ENCODE results near the gene MCM3AP.

MCM3AP gene

GRCh38 chr21:46255166-46255565, 30.2 kb downstream of the MCM3AP start:
- Histone ChIP-seq H3K27ac (ENCODE audit: insufficient read depth, low read length, poor library complexity, severe bottlenecking) (no peak overlapping the region), H3K9me3 (ENCODE audit: control insufficient read depth, low read length) (no peaks in the 10 kb centered on the region), H3K4me1 (ENCODE audit: control insufficient read depth, insufficient read depth, low read length, poor library complexity, severe bottlenecking) (no peaks in the 10 kb centered on the region), H3K27me3 (replicated peaks; ENCODE audit: control insufficient read depth, insufficient read depth, low read length, poor library complexity, severe bottlenecking) (no peaks in the 10 kb centered on the region), H3K36me3 (ENCODE audit: control insufficient read depth, insufficient read depth, low read length) (peaks cover 58% of the 10 kb centered on the region), H3K4me3 (ENCODE audit: insufficient read depth, low read depth, low read length, poor library complexity, severe bottlenecking) (no peak overlapping the region)
- no peak for DNase-seq

- no peaks in the 10 kb centered on the region for H3K9me3 ChIP-seq (ENCODE audit: control insufficient read depth, low read length)
- DNase-seq, result no peak
- no peak overlapping the region for H3K4me3 ChIP-seq (ENCODE audit: insufficient read depth, low read depth, low read length, poor library complexity, severe bottlenecking)
- H3K4me1 ChIP-seq (ENCODE audit: control insufficient read depth, insufficient read depth, low read length, poor library complexity, severe bottlenecking), result no peaks in the 10 kb centered on the region
- peak overlapping the region; percentile 39 for H3K27ac ChIP-seq (ENCODE audit: insufficient read depth, low read length, poor library complexity, severe bottlenecking)
- H3K36me3 ChIP-seq (ENCODE audit: control insufficient read depth, insufficient read depth, low read length), result peaks cover 56% of the 10 kb centered on the region
- H3K27me3 ChIP-seq (replicated peaks; ENCODE audit: control insufficient read depth, insufficient read depth, low read length, poor library complexity, severe bottlenecking), result no peaks in the 10 kb centered on the region
These were observed 31.0 kb downstream of the MCM3AP start for GRCh38 chr21:46254208-46254975.

GRCh38 chr21:46253610-46254124, 31.7 kb downstream of the MCM3AP start:
- Histone ChIP-seq H3K4me3 (ENCODE audit: insufficient read depth, low read depth, low read length, poor library complexity, severe bottlenecking) (no peak overlapping the region), H3K27ac (ENCODE audit: insufficient read depth, low read length, poor library complexity, severe bottlenecking) (peak overlapping the region; percentile 39), H3K27me3 (replicated peaks; ENCODE audit: control insufficient read depth, insufficient read depth, low read length, poor library complexity, severe bottlenecking) (no peaks in the 10 kb centered on the region), H3K9me3 (ENCODE audit: control insufficient read depth, low read length) (no peaks in the 10 kb centered on the region), H3K36me3 (ENCODE audit: control insufficient read depth, insufficient read depth, low read length) (peaks cover 51% of the 10 kb centered on the region), H3K4me1 (ENCODE audit: control insufficient read depth, insufficient read depth, low read length, poor library complexity, severe bottlenecking) (no peaks in the 10 kb centered on the region)
- peak; percentile 8 to 13 (median 9) for DNase-seq

GRCh38 chr21:46252840-46253239, 32.6 kb downstream of the MCM3AP start:
- no peaks in the 10 kb centered on the region for H3K9me3 ChIP-seq (ENCODE audit: control insufficient read depth, low read length)
- DNase-seq, result no peak
- H3K27ac ChIP-seq (ENCODE audit: insufficient read depth, low read length, poor library complexity, severe bottlenecking), result peak overlapping the region; percentile 39
- H3K4me3 ChIP-seq (ENCODE audit: insufficient read depth, low read depth, low read length, poor library complexity, severe bottlenecking), result no peak overlapping the region
- H3K4me1 ChIP-seq (ENCODE audit: control insufficient read depth, insufficient read depth, low read length, poor library complexity, severe bottlenecking), result no peaks in the 10 kb centered on the region
- peaks cover 48% of the 10 kb centered on the region for H3K36me3 ChIP-seq (ENCODE audit: control insufficient read depth, insufficient read depth, low read length)
- H3K27me3 ChIP-seq (replicated peaks; ENCODE audit: control insufficient read depth, insufficient read depth, low read length, poor library complexity, severe bottlenecking), result no peaks in the 10 kb centered on the region

- no peaks in the 10 kb centered on the region for H3K27me3 ChIP-seq (replicated peaks; ENCODE audit: control insufficient read depth, insufficient read depth, low read length, poor library complexity, severe bottlenecking)
- peaks cover 46% of the 10 kb centered on the region for H3K36me3 ChIP-seq (ENCODE audit: control insufficient read depth, insufficient read depth, low read length)
- H3K9me3 ChIP-seq (ENCODE audit: control insufficient read depth, low read length), result no peaks in the 10 kb centered on the region
- no peaks in the 10 kb centered on the region for H3K4me1 ChIP-seq (ENCODE audit: control insufficient read depth, insufficient read depth, low read length, poor library complexity, severe bottlenecking)
- H3K4me3 ChIP-seq (ENCODE audit: insufficient read depth, low read depth, low read length, poor library complexity, severe bottlenecking), result no peak overlapping the region
- no peak for DNase-seq
- H3K27ac ChIP-seq (ENCODE audit: insufficient read depth, low read length, poor library complexity, severe bottlenecking), result peak overlapping the region; percentile 6
These were observed 35.2 kb downstream of the MCM3AP start for GRCh38 chr21:46250146-46250725.

GRCh38 chr21:46248827-46249226, 36.6 kb downstream of the MCM3AP start:
- H3K27ac ChIP-seq (ENCODE audit: insufficient read depth, low read length, poor library complexity, severe bottlenecking), result no peak overlapping the region
- H3K4me1 ChIP-seq (ENCODE audit: control insufficient read depth, insufficient read depth, low read length, poor library complexity, severe bottlenecking), result no peaks in the 10 kb centered on the region
- no peak for DNase-seq
- H3K9me3 ChIP-seq (ENCODE audit: control insufficient read depth, low read length), result no peaks in the 10 kb centered on the region
- peaks cover 49% of the 10 kb centered on the region for H3K36me3 ChIP-seq (ENCODE audit: control insufficient read depth, insufficient read depth, low read length)
- no peaks in the 10 kb centered on the region for H3K27me3 ChIP-seq (replicated peaks; ENCODE audit: control insufficient read depth, insufficient read depth, low read length, poor library complexity, severe bottlenecking)
- no peak overlapping the region for H3K4me3 ChIP-seq (ENCODE audit: insufficient read depth, low read depth, low read length, poor library complexity, severe bottlenecking)

- H3K4me1 ChIP-seq (ENCODE audit: control insufficient read depth, insufficient read depth, low read length, poor library complexity, severe bottlenecking), result no peaks in the 10 kb centered on the region
- peaks cover 54% of the 10 kb centered on the region for H3K36me3 ChIP-seq (ENCODE audit: control insufficient read depth, insufficient read depth, low read length)
- no peak for DNase-seq
- H3K27me3 ChIP-seq (replicated peaks; ENCODE audit: control insufficient read depth, insufficient read depth, low read length, poor library complexity, severe bottlenecking), result no peaks in the 10 kb centered on the region
- no peaks in the 10 kb centered on the region for H3K9me3 ChIP-seq (ENCODE audit: control insufficient read depth, low read length)
- no peak overlapping the region for H3K4me3 ChIP-seq (ENCODE audit: insufficient read depth, low read depth, low read length, poor library complexity, severe bottlenecking)
- no peak overlapping the region for H3K27ac ChIP-seq (ENCODE audit: insufficient read depth, low read length, poor library complexity, severe bottlenecking)
These were observed 37.0 kb downstream of the MCM3AP start for GRCh38 chr21:46248422-46248782.

GRCh38 chr21:46247699-46248421, 37.6 kb downstream of the MCM3AP start:
- no peaks in the 10 kb centered on the region for H3K4me1 ChIP-seq (ENCODE audit: control insufficient read depth, insufficient read depth, low read length, poor library complexity, severe bottlenecking)
- peaks cover 59% of the 10 kb centered on the region for H3K36me3 ChIP-seq (ENCODE audit: control insufficient read depth, insufficient read depth, low read length)
- H3K9me3 ChIP-seq (ENCODE audit: control insufficient read depth, low read length), result no peaks in the 10 kb centered on the region
- H3K27me3 ChIP-seq (replicated peaks; ENCODE audit: control insufficient read depth, insufficient read depth, low read length, poor library complexity, severe bottlenecking), result no peaks in the 10 kb centered on the region
- no peak overlapping the region for H3K27ac ChIP-seq (ENCODE audit: insufficient read depth, low read length, poor library complexity, severe bottlenecking)
- H3K4me3 ChIP-seq (ENCODE audit: insufficient read depth, low read depth, low read length, poor library complexity, severe bottlenecking), result no peak overlapping the region
- no peak for DNase-seq

GRCh38 chr21:46246345-46246744, 39.1 kb downstream of the MCM3AP start:
- Histone ChIP-seq H3K27me3 (replicated peaks; ENCODE audit: control insufficient read depth, insufficient read depth, low read length, poor library complexity, severe bottlenecking) (no peaks in the 10 kb centered on the region), H3K27ac (ENCODE audit: insufficient read depth, low read length, poor library complexity, severe bottlenecking) (no peak overlapping the region), H3K9me3 (ENCODE audit: control insufficient read depth, low read length) (no peaks in the 10 kb centered on the region), H3K4me3 (ENCODE audit: insufficient read depth, low read depth, low read length, poor library complexity, severe bottlenecking) (no peak overlapping the region), H3K4me1 (ENCODE audit: control insufficient read depth, insufficient read depth, low read length, poor library complexity, severe bottlenecking) (no peaks in the 10 kb centered on the region), H3K36me3 (ENCODE audit: control insufficient read depth, insufficient read depth, low read length) (peaks cover 70% of the 10 kb centered on the region)
- no peak for DNase-seq

Data from effector memory CD4-positive, alpha-beta T cell (primary cell).